ENCODE results near the gene STX8.

The STX8 gene

DNA sequence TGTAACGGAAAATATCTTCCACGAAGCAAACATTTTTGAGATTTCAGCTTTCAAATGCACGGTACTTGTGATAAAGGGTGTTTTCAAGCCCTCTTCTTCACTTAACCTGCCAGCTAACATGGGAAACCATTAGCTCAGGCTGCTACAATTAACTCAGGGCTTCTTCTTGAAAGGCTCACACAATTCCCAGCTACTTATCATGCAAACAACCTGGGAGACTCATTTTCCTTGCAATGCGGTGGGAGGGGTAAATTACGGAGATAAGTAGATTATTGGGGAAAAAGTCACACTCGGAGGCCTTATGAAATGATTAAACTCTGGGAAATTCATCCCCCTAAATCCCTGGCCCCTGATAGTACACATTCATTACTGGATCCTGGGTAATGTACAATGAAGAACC is 266.4 kb downstream of the STX8 start:
- no peaks in the 10 kb centered on the region for H3K9me3 Mint-ChIP-seq
- H3K36me3 Mint-ChIP-seq (ENCODE audit: low read depth) = no peaks in the 10 kb centered on the region
- no peak overlapping the region for H3K27ac Mint-ChIP-seq
- no peaks in the 10 kb centered on the region for H3K27me3 Mint-ChIP-seq
- intact Hi-C loops (cut with micrococcal nuclease) = no loop called here
- no peak overlapping the region for H3K4me3 Mint-ChIP-seq
- no peaks in the 10 kb centered on the region for H3K4me1 Mint-ChIP-seq (ENCODE audit: low read depth)

DNA sequence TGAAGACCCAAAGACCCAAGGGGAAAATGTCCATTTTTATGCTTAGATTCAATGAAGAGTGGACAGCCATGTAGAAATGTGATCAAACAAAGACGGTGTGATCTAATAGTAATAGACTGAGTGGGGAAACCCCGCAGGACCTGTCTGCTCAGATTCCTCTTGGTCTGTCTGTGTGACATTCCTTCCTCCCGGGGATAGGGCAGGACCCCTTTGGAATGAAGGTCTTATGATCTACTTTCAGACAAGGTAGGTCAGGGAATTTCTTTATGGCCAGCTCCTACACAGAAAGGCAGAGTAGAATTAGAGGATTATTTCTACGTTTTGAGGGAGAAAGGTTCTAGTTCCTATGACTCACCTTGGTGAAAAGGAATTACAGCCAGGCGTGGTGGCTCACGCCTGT is 267.6 kb downstream of the STX8 start:
- no peaks in the 10 kb centered on the region for H3K4me1 Mint-ChIP-seq (ENCODE audit: low read depth)
- no peaks in the 10 kb centered on the region for H3K9me3 Mint-ChIP-seq
- no peaks in the 10 kb centered on the region for H3K36me3 Mint-ChIP-seq (ENCODE audit: low read depth)
- intact Hi-C loops (cut with micrococcal nuclease) = no loop called here
- no peak overlapping the region for H3K27ac Mint-ChIP-seq
- no peaks in the 10 kb centered on the region for H3K27me3 Mint-ChIP-seq
- no peak overlapping the region for H3K4me3 Mint-ChIP-seq

DNA sequence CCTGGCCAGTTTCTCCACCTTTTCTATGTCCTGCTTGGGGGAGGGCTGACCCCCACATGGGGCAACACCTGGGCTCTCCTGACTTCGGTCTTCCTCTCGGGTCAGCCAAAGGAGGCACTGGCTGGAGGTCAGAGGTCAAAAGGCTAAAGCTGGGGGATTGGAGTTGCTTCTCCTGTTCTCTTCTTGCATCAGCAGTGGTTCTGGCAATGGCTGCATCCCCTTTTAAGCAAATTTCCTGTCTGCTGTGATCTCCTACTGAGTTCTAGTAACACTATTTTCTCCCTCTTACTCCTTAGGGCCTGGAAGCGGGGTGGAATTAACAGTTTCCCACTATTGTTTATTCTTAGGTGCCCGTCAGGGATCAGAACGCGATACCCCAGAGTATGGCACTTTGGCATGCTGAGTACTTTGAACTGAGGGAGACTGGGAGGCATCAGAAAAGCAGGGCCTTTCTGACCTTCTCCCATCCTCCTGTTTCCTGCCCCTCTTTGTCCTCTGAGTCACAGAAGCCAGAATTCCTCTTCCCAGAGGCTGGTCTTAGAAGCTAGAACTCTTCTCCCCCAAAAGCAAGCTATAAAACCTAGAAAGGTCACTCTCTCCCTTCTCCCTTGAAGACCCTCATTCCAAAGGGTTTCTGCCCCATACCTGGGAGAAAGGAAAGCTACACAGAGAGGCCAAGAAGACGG is 268.2 kb downstream of the STX8 start:
- no peaks in the 10 kb centered on the region for H3K9me3 Mint-ChIP-seq
- no peak overlapping the region for H3K27ac Mint-ChIP-seq
- H3K27me3 Mint-ChIP-seq = no peaks in the 10 kb centered on the region
- intact Hi-C loops (cut with micrococcal nuclease) = no loop called here
- no peaks in the 10 kb centered on the region for H3K36me3 Mint-ChIP-seq (ENCODE audit: low read depth)
- H3K4me3 Mint-ChIP-seq = no peak overlapping the region
- H3K4me1 Mint-ChIP-seq (ENCODE audit: low read depth) = no peaks in the 10 kb centered on the region

DNA sequence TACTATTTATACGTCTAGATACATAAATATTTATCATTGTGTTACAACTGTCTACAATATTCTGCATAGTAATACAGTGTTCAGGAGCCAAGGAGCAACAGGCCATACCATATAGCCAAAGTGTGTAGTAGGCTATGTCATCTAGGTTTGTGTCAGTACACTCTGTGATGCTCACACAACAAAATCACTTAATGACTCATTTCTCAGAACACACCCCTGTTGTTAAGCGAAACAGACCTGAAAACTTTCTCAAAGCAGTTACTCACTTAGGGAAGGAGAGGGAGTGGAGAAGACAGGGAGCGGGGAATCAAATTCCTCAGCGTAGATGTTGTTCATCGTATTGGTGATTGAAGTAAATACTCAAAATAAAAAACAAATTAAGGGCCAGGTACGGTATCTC is 269.5 kb downstream of the STX8 start:
- no peaks in the 10 kb centered on the region for H3K36me3 Mint-ChIP-seq (ENCODE audit: low read depth)
- no peak overlapping the region for H3K4me3 Mint-ChIP-seq

DNA sequence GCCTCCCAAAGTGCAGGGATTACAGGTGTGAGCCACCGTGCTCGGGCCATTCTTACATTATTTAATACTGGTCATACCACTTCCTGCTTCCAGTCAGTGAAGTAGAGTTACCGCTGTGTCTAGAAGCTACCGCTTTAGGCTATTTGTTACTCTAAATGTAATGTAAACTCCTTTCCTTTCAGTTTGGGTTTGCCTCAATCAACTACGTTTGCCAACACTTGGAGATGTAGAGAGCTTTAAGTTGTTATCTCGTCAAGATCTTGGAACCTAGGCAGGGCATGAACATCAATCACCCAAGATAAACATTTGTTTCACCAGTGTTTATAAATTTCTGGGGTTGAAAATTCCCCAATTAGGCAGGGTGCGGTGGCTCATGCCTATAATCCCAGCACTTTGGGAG is 275.9 kb downstream of the STX8 start:
- peaks cover 5% of the 10 kb centered on the region for H3K4me1 Mint-ChIP-seq (ENCODE audit: low read depth)
- H3K36me3 Mint-ChIP-seq (ENCODE audit: low read depth) = peaks cover 4% of the 10 kb centered on the region
- H3K27ac Mint-ChIP-seq = no peak overlapping the region
- no peaks in the 10 kb centered on the region for H3K27me3 Mint-ChIP-seq
- H3K4me3 Mint-ChIP-seq = no peak overlapping the region
- intact Hi-C loops (cut with micrococcal nuclease) = no loop called here
- H3K9me3 Mint-ChIP-seq = no peaks in the 10 kb centered on the region

More for the DNA sequence above, 269.5 kb downstream of the STX8 start:
- no peaks in the 10 kb centered on the region for H3K4me1 Mint-ChIP-seq (ENCODE audit: low read depth)
- no peak overlapping the region for H3K27ac Mint-ChIP-seq
- no peaks in the 10 kb centered on the region for H3K9me3 Mint-ChIP-seq
- intact Hi-C loops (cut with micrococcal nuclease) = no loop called here
- no peaks in the 10 kb centered on the region for H3K27me3 Mint-ChIP-seq

DNA sequence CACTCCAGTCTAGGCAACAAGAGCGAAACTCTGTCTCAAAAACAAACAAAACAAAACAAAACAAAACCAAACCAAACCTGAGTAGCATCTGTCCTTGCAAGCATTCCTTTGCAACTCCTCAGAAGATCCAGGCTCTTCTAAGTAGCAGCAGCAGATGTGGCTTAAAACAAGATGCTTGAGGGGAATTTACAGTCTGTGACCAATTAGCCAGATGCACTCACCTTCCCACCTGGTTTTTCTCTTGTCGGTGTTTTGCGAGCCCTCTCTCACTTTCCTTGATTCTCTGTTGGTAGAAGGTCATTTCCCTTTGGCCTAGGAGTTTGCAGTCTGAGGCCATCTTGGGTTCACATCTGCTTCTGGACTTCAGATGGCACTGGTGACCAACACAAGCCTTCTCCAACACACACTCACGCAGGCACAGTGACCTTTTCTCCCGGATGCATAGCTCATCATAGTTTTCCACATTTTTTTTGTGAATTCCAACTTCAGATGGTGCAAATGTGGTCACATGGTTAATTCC is 276.8 kb downstream of the STX8 start:
- Mint-ChIP-seq H3K4me3 (no peak overlapping the region), H3K9me3 (no peaks in the 10 kb centered on the region), H3K27ac (no peak overlapping the region), H3K27me3 (no peaks in the 10 kb centered on the region), H3K36me3 (ENCODE audit: low read depth) (peaks cover 4% of the 10 kb centered on the region), H3K4me1 (ENCODE audit: low read depth) (peaks cover 13% of the 10 kb centered on the region)
- intact Hi-C loops (cut with micrococcal nuclease) = no loop called here

DNA sequence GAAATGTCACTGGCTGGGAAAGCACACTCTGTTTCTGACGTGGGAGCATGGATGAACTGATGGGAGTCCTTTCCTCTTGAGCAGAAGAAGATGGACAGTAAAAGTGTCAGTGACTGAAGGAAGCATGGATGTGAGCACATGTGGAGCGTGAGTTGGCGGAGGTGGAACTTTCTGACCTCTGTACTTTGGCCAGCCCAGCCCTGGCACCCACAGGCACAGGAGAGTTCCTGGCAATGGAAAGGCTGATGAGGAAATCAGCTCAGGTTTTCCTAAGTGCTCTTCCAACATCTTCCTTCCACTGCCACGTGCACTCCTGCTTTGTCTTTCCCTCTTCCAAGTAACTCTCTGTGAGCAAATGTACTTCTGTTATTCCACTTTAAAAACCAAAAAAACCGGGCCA is 277.5 kb downstream of the STX8 start:
- no peak overlapping the region for H3K4me3 Mint-ChIP-seq

DNA sequence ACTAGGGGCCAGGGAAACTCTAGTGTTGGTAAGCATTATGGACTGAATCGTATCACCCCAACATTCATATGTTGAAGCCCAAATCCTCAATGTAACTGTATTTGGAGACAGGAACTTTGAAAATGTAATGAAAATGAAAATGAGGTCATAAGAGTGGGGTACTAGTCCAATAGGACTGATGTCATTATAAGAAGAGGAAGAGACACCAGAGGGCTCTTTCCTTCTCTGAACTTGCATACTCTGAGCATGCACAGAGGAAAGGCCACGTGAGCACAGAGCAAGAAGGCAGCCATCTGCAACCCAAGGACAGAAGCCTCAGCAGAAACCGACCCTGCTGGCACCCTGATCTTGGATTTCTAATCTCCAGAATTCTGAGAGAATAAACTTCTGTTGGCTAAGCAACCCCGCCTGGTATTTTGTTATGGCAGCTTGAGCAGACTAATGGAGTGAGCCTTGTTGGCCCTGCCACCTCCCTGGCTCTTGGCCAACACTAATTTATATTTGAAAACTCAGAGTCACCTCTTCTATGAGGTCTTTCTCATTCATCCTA is 280.9 kb downstream of the STX8 start:
- H3K9me3 Mint-ChIP-seq = no peaks in the 10 kb centered on the region
- H3K27ac Mint-ChIP-seq = no peak overlapping the region
- H3K4me3 Mint-ChIP-seq = no peak overlapping the region
- no peaks in the 10 kb centered on the region for H3K27me3 Mint-ChIP-seq
- peaks cover 4% of the 10 kb centered on the region for H3K36me3 Mint-ChIP-seq (ENCODE audit: low read depth)
- H3K4me1 Mint-ChIP-seq (ENCODE audit: low read depth) = peaks cover 27% of the 10 kb centered on the region
- intact Hi-C loops (cut with micrococcal nuclease) = no loop called here

More for the DNA sequence above, 277.5 kb downstream of the STX8 start:
- Mint-ChIP-seq H3K36me3 (ENCODE audit: low read depth) (peaks cover 4% of the 10 kb centered on the region), H3K27me3 (no peaks in the 10 kb centered on the region), H3K4me1 (ENCODE audit: low read depth) (peaks cover 14% of the 10 kb centered on the region), H3K9me3 (no peaks in the 10 kb centered on the region), H3K27ac (no peak overlapping the region)
- intact Hi-C loops (cut with micrococcal nuclease) = no loop called here

DNA sequence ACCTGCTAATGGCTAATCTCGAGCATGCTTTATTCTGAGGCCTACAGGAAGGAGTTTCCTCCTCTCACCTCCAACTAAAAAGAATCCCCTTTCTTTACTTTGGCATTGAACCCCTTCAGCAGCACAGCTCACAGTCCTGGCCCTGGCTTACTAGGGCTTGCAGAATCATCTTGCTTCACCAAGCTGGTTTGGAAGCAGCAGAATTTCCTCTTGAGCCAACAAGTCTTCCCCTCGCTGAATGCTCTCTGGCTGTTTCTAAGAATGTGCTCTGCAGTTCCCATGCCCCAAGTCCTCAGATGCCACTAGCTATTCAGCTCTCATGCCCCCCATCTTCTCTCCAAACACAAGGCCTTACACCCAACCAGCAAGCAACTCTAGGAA is 283.1 kb downstream of the STX8 start:
- intact Hi-C loops (cut with micrococcal nuclease) = no loop called here
- H3K27me3 Mint-ChIP-seq = no peaks in the 10 kb centered on the region
- H3K36me3 Mint-ChIP-seq (ENCODE audit: low read depth) = no peaks in the 10 kb centered on the region
- H3K27ac Mint-ChIP-seq = no peak overlapping the region
- H3K9me3 Mint-ChIP-seq = no peaks in the 10 kb centered on the region
- peaks cover 37% of the 10 kb centered on the region for H3K4me1 Mint-ChIP-seq (ENCODE audit: low read depth)
- no peak overlapping the region for H3K4me3 Mint-ChIP-seq

DNA sequence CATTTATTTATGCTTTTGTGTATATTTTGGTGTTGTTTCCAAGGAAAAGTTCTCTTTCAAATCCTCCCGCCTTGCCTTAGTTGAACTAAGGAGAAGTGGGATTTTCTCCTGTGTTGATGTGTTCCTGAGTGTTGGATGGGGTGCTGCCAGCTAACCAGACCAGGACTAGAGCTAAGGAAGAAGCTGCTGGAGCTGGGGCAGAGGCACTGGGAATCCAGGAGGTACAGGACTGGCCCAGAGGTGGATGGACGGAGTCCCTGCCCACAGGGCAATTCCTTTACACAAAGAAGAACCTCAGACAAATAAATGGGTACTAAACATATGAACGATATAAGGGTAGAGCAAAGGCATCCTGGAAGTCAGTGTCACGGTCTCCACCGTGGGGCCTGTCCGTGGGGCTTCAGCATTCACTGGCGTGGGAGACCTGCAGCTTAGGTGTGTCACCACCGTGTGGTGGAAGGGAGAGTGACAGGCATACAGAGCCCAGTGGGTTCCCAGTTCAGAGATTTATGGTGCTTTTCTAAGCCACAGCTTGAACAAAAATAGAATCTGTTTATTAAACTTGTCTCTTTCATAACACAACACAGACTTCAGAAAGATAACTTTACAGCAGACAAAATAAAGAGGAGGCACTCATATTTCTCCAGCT is 283.6 kb downstream of the STX8 start:
- intact Hi-C loops (cut with micrococcal nuclease) = no loop called here
- Mint-ChIP-seq H3K36me3 (ENCODE audit: low read depth) (no peaks in the 10 kb centered on the region), H3K27me3 (no peaks in the 10 kb centered on the region), H3K4me1 (ENCODE audit: low read depth) (peaks cover 37% of the 10 kb centered on the region), H3K4me3 (no peak overlapping the region), H3K9me3 (no peaks in the 10 kb centered on the region), H3K27ac (peak overlapping the region; percentile 12)

DNA sequence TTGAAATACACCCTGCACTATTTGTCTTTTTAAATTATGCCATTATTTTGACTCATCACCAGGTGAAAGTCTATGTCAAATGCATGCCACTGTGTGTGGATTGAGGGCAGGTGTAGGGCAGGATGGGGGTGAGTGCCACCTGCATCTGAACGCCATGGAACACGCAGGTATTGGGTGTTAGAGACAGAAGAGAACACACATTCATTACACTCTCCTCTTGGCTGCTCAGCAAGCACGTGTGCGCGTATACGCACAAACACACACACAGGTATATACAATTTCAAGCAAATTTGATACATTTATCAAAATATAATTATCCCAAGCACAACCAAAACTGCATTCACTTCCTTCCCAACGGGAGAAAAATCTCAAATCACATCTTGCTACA is 285.4 kb downstream of the STX8 start:
- intact Hi-C loops (cut with micrococcal nuclease) = no loop called here

DNA sequence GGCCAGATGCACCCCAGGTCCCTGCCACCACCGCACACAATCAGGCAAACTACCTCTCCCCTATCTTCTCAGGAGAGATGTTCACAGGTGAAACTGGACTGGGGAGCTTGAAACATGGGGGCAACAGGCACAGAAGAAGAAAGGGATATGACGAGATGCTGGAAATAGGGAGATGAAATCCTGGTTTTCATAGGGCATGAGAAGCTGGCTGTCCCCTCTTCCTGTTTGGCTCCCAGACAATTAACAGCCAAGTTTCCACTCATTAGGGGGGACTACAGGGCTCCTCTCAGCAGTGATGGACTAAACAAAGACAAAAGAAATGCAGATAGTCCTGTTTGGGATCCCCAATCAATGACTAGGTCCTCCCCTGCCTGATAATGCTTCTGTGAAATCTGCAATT is 288.3 kb downstream of the STX8 start:
- peaks cover 23% of the 10 kb centered on the region for H3K4me1 Mint-ChIP-seq (ENCODE audit: low read depth)
- no peak overlapping the region for H3K4me3 Mint-ChIP-seq
- no peaks in the 10 kb centered on the region for H3K9me3 Mint-ChIP-seq
- no peak overlapping the region for H3K27ac Mint-ChIP-seq
- H3K27me3 Mint-ChIP-seq = no peaks in the 10 kb centered on the region
- intact Hi-C loops (cut with micrococcal nuclease) = no loop called here
- no peaks in the 10 kb centered on the region for H3K36me3 Mint-ChIP-seq (ENCODE audit: low read depth)

More for the DNA sequence above, 285.4 kb downstream of the STX8 start:
- H3K9me3 Mint-ChIP-seq = no peaks in the 10 kb centered on the region
- no peaks in the 10 kb centered on the region for H3K36me3 Mint-ChIP-seq (ENCODE audit: low read depth)
- H3K4me3 Mint-ChIP-seq = peak overlapping the region; percentile 27
- H3K4me1 Mint-ChIP-seq (ENCODE audit: low read depth) = peaks cover 37% of the 10 kb centered on the region
- H3K27ac Mint-ChIP-seq = peak overlapping the region; percentile 51
- H3K27me3 Mint-ChIP-seq = no peaks in the 10 kb centered on the region

DNA sequence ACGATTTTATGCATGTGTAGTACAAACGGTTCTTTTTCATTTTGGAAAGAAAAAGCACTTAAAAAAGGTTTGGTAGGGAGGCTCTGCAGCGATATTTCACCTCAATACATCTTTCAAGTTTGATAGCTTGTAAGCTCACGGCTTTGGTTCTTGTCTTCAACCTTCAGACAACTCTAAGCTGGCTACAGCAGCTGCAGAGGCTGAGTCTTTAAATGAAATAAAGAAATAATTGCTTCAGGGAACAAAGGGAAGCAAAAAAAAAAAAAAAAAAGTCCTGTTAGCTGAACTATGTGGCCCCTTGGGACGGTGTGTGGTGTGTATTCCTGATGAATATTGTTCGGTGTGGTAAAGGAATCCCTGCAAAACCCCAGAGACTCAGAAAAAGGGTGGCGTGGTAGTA is 289.2 kb downstream of the STX8 start:
- H3K36me3 Mint-ChIP-seq (ENCODE audit: low read depth) = no peaks in the 10 kb centered on the region
- no peak overlapping the region for H3K27ac Mint-ChIP-seq
- intact Hi-C loops (cut with micrococcal nuclease) = no loop called here
- H3K4me3 Mint-ChIP-seq = no peak overlapping the region
- H3K27me3 Mint-ChIP-seq = no peaks in the 10 kb centered on the region
- peaks cover 17% of the 10 kb centered on the region for H3K4me1 Mint-ChIP-seq (ENCODE audit: low read depth)
- no peaks in the 10 kb centered on the region for H3K9me3 Mint-ChIP-seq

DNA sequence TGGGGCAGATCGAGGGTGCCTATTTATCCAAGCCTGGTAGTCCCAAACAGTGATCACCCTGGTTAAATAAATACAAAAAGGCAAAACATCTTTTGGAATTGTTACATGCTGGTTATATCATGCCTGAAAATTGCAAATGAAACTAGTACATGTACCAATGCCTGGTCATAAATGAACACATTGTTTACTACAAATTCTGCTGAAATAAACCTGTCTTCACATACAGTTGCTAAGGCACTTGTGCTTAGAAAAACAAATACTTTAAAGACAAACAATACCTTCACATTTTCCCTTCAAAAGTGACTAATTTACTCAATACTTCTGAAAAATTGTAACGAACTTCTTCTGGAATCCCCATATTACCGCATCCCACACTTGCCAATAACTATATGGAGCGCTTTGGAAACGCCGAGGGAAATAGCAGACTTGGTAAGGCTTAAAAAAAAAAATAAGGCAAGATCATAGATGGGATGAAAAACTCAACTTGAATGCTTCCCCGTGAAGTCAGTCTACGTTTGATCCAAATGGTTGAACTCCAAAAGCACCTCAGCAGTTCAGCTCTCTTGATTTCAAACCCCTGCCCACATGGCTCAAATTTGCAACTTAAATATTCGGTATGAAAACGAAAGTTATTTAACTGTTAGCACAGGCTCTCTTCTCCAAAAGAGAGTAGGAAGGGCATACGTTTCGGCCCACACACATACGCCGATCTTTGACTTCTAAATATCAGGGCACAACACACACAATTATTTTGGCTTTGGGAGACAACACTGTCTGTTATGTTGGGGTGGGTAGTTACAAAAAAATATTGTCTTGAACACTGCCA is 289.8 kb downstream of the STX8 start:
- intact Hi-C loops (cut with micrococcal nuclease) = no loop called here
- H3K4me1 Mint-ChIP-seq (ENCODE audit: low read depth) = peaks cover 17% of the 10 kb centered on the region
- H3K36me3 Mint-ChIP-seq (ENCODE audit: low read depth) = no peaks in the 10 kb centered on the region
- H3K27ac Mint-ChIP-seq = no peak overlapping the region
- no peak overlapping the region for H3K4me3 Mint-ChIP-seq
- H3K27me3 Mint-ChIP-seq = no peaks in the 10 kb centered on the region
- H3K9me3 Mint-ChIP-seq = no peaks in the 10 kb centered on the region

All from dendritic cell treated with granulocyte-macrophage colony-stimulating factor and Interleukin-4, amounts not matched to agents 40 ng/mL and 50 ng/mL, for 4 days (primary cell).